GM10248 (cell line): ENCODE results near the gene AHDC1.

Experiments
- CTCF ChIA-PET: fragments of 300-600 bp; sonication (Branson Sonifier 250); formaldehyde crosslinking; extraction: SDS; loops from one replicate; lab custom pipeline; 2021; ENCODE audit warnings: antibody characterized with exemption; lab: Yijun Ruan, JAX
- POLR2A ChIA-PET: fragments of 350-650 bp; sonication (Branson Sonifier 250); formaldehyde crosslinking; extraction: SDS; loops from one replicate; lab custom pipeline; 2020; ENCODE audit warnings: antibody characterized with exemption; lab: Yijun Ruan, JAX
- DNase-seq: peaks from one replicate; pipeline ENCODE4 v3.0.0; 2012; ENCODE audit errors: extremely low spot score
- CTCF ChIP-seq: IDR thresholded peaks from 2 replicates; pipeline ENCODE4 v1.5.1; 2012; ENCODE audit warnings: mild to moderate bottlenecking, low read depth; ENCODE audit errors: extremely low read depth, missing control alignments, control extremely low read depth

AHDC1 gene

DNA sequence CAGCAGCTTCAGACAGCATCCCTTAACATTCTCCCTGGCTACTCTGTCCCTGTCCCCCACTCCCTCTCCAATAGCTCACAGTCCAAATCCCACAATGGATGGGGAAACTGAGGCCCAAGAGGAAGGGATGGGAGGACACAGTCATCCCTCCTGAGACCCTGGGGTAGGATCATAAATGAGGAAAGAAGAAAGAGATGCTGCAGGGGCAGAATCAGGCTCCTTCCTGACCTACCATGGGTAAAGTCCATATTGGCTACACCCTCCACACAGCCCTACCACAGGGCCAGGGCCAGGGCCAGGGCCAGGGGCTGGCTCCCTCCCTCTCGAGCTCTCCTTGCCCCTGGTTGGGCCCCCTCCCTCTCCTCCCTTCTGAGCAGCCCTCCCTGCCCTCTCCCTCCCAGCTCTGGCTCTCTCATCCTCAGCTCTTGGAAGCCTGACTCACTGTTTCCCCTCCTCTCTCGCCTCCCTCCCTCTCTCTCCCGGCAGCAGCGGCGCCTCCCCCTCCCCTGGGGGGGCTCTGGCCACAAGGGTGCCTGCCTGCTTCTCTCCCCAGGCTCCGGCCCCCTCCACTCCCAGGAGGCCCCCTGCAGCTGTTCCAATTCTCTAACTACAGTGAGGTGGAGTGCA, 4.9 kb downstream of the AHDC1 start:
- DNase-seq: no peak
- ChIA-PET CTCF (interaction anchor here (0.7 to 9.4 kb wide), 6 partner anchors 8 to 42 kb away, joined by 4 to 82 read pairs (median 6); no protein-coding TSS in a partner anchor), POLR2A (no interaction called here)
- no peak for TF ChIP-seq CTCF

- CTCF ChIA-PET: interaction anchor here (1.6 to 9.4 kb wide), 3 partner anchors 8 to 41 kb away, joined by 5 to 82 read pairs (median 6); no protein-coding TSS in a partner anchor
These were observed 5.7 kb downstream of the AHDC1 start for GRCh38 chr1:27598295-27598687.

DNA sequence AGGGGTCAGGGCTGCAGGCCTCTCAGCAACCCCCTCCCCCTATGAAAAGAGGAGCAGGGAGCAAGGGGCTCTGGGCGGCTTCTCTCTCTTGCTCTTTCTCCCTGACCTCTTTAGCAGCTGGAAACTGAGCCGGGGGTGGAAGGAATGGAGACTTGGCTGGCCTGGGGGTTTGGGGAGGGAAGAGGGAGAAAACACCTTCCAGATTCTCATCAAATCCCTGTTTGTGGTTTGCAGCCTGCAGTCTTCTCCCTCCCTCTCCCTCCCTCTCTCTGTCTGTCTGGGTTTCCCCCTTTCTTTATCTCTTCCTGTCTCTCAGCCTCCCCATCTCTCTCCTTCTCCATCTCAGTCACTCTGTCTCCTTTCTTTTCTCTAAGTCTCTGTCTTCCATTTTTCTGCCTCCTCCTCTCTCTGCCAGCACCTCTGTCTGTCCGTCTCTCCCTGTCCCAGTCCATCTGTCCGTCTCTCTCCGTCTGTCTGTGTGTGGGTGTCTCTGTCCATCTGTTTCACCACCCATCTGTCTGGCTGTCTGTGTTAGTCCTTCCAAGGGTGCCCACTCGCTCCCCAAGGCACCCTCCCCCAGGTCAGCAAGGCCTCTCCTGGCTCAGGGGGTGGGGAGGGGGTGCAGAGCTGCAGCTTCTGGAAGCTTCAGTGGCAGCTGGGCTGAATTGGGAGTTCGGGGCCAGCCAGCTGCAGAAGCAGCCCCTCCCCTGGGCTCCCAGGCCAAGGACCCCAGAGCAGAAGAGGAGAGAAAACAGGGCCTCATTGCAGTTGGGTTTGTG, 6.2 kb downstream of the AHDC1 start:
- no peak for TF ChIP-seq CTCF
- CTCF ChIA-PET: interaction anchor here (1.4 to 9.4 kb wide), 4 partner anchors 9 to 41 kb away, joined by 3 to 82 read pairs (median 5); no protein-coding TSS in a partner anchor
- POLR2A ChIA-PET: no interaction called here
- no peak for DNase-seq

More at GRCh38 chr1:27598295-27598687, 5.7 kb downstream of the AHDC1 start:
- no peak for DNase-seq
- POLR2A ChIA-PET: no interaction called here
- TF ChIP-seq CTCF: no peak

DNA sequence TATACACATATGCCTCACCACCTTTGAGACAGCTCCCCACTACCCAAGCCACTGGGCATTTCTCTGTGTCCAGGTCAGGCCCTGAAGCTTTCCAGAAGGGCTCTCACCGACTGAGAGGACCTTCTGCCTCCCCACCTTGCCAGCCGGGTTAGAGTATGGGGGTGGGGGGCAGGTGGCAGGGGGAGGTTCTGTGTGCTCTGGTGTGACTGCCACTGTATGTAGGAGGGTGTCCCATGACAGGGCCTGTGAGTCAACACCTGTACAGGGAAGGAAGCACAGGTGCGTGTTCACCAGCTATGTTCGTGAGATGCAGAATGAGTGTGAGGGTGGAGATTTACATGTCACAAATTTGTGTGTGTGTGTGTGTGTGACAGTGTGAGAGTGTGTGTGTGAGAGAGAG, 7.0 kb downstream of the AHDC1 start:
- no peak for DNase-seq
- POLR2A ChIA-PET: interaction anchor here (0.6 kb wide), 1 partner anchor 25 kb away, joined by 4 read pairs; no protein-coding TSS in a partner anchor
- no peak for TF ChIP-seq CTCF
- CTCF ChIA-PET: interaction anchor here (0.8 to 9.4 kb wide), 7 partner anchors 10 to 195 kb away, joined by 3 to 82 read pairs (median 3); no protein-coding TSS in a partner anchor

GRCh38 chr1:27596261-27596660, 7.7 kb downstream of the AHDC1 start:
- ChIA-PET POLR2A (no interaction called here), CTCF (interaction anchor here (0.8 to 9.4 kb wide), 10 partner anchors 9 to 195 kb away, joined by 3 to 82 read pairs (median 4); no protein-coding TSS in a partner anchor)
- DNase-seq: no peak
- TF ChIP-seq CTCF: no peak

DNA sequence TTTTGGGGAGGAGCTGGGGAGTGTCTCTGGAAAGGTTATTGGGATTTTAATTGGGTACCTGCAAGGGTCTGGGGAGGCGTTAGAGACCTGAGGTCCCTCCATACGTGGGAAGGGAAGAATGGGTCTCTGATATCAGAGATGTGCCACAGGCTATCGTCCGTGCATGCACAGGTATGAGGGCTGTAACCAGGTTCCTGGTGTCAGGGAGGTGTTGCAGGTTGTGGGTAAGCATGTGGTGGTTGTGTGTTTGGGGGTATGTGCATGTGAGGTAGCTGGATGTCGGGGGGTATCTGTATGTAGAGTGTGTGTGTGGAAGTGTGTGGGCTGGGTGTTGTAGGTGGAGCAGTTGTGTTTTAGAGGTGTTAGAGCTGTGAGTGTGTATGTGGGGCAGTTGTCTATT, 8.3 kb downstream of the AHDC1 start:
- ChIA-PET POLR2A (no interaction called here), CTCF (interaction anchor here (1.2 to 9.4 kb wide), 8 partner anchors 10 to 237 kb away, joined by 3 to 82 read pairs (median 6); no protein-coding TSS in a partner anchor)
- no peak for DNase-seq
- no peak for TF ChIP-seq CTCF
